Keratinocyte (primary cell): ENCODE measurements around the gene MAP2K4. TPM values are rescaled to one million over a fixed set of nuclear protein-coding genes. Genes with fewer than 3 reads are reported as not detected.

Source experiments
- DNase-seq: peaks from one replicate; pipeline ENCODE4 v3.0.0-alpha.2; 2011; ENCODE audit warnings: low read depth, missing footprints, low spot score
- FAIRE-seq: peaks from 2 replicates; lab custom pipeline; 2011; peaks lifted over from hg19 to GRCh38; lab: Jason Lieb, UNC
- H2AFZ ChIP-seq: 2 replicates; pipeline ENCODE4 v1.6.0; 2012; ENCODE audit warnings: low read length, control low read depth, inconsistent platforms; ENCODE audit not compliant: control insufficient read depth
- H3K27ac ChIP-seq: 2 replicates; pipeline ENCODE4 v1.5.1; 2011; ENCODE audit warnings: low read length; ENCODE audit not compliant: control insufficient read depth, insufficient read depth
- H3K27me3 ChIP-seq: 3 replicates; pipeline ENCODE4 v1.6.0; 2011; ENCODE audit warnings: low read length; ENCODE audit not compliant: control insufficient read depth, insufficient read depth; ENCODE audit errors: extremely low read depth
- H3K36me3 ChIP-seq, 2 experiments: 2 replicates in 1 of 2; 3 replicates in 1 of 2; pipeline ENCODE4 v1.5.1; 2011; ENCODE audit warnings: low read length in 2 of 2, mild to moderate bottlenecking in 1 of 2; ENCODE audit not compliant: control insufficient read depth in 2 of 2, insufficient read depth in 2 of 2; ENCODE audit errors: extremely low read depth in 1 of 2
- H3K4me1 ChIP-seq: 3 replicates; pipeline ENCODE4 v1.5.1; 2011; ENCODE audit warnings: low read length; ENCODE audit not compliant: control insufficient read depth, insufficient read depth; ENCODE audit errors: extremely low read depth
- H3K4me2 ChIP-seq: 3 replicates; pipeline ENCODE4 v1.6.0; 2011; ENCODE audit warnings: low read depth, low read length; ENCODE audit not compliant: control insufficient read depth, insufficient read depth; ENCODE audit errors: extremely low read depth
- H3K4me3 ChIP-seq, 3 experiments: fragments of 200-600 bp in 1 of 3; sonication (generic) in 1 of 3; 2 replicates in 2 of 3; 3 replicates in 1 of 3; pipeline ENCODE4 v1.5.1; 2011 to 2016; ENCODE audit warnings: low read length in 3 of 3, mild to moderate bottlenecking in 3 of 3, control low read depth in 2 of 3, inconsistent platforms in 1 of 3, low read depth in 1 of 3, mixed read lengths in 1 of 3, mixed run types in 1 of 3, moderate library complexity in 1 of 3; ENCODE audit not compliant: control insufficient read depth in 2 of 3, insufficient read depth in 2 of 3; ENCODE audit errors: extremely low read depth in 1 of 3
- H3K79me2 ChIP-seq: 2 replicates; pipeline ENCODE4 v1.6.0; 2012; ENCODE audit warnings: low read length; ENCODE audit not compliant: control insufficient read depth, insufficient read depth
- H3K9ac ChIP-seq: 3 replicates; pipeline ENCODE4 v1.6.0; 2011; ENCODE audit warnings: low read length; ENCODE audit not compliant: control insufficient read depth, insufficient read depth; ENCODE audit errors: extremely low read depth
- H3K9me1 ChIP-seq: 3 replicates; pipeline ENCODE4 v1.6.0; 2011; ENCODE audit warnings: low read length; ENCODE audit not compliant: control insufficient read depth, insufficient read depth; ENCODE audit errors: extremely low read depth
- H3K9me3 ChIP-seq: 2 replicates; pipeline ENCODE4 v1.5.1; 2012; ENCODE audit warnings: low read depth, low read length; ENCODE audit not compliant: control insufficient read depth
- H4K20me1 ChIP-seq: 3 replicates; pipeline ENCODE4 v1.6.0; 2011; ENCODE audit warnings: low read length; ENCODE audit not compliant: control insufficient read depth, insufficient read depth; ENCODE audit errors: extremely low read depth
- EZH2 ChIP-seq: IDR thresholded peaks from one replicate; pipeline ENCODE4 v1.6.1; 2012; ENCODE audit warnings: inconsistent platforms, mild to moderate bottlenecking, low read length, moderate library complexity
- dilution Hi-C: fragments of 300-500 bp; cut with MboI; formaldehyde crosslinking; loops from one replicate; pipeline ENCODE4 v1.7.0; 2020; ENCODE audit warnings: low sequenced_read_pairs; ENCODE audit not compliant: extremely low pct_ligation_motif_present
- polyA plus RNA-seq, 5 experiments: library from polyadenylated mRNA; depleted of rRNA in 3 of 5; stranded (reverse) in 3 of 5; stranded (forward) in 1 of 5; unstranded in 1 of 5; fragments of >200 nt; gene quantifications; 1 replicate in 1 of 5; 2 replicates in 3 of 5; 3 replicates in 1 of 5; pipeline versions ENCODE4 v1.2.1 to v1.2.3, GENCODE V29; 2011 to 2012; ENCODE audit warnings: missing spikeins in 2 of 5, low read depth in 1 of 5, low replicate concordance in 1 of 5
- TF ChIP-seq, protein P1 (sequence below), 3 experiments: IDR thresholded peaks in 1 of 3; conservative IDR thresholded peaks in 1 of 3; optimal IDR thresholded peaks in 1 of 3; 2 replicates in 2 of 3; 3 replicates in 1 of 3; pipeline versions ENCODE3 to v1.5.1; 2011; ENCODE audit warnings: low read length in 3 of 3, mild to moderate bottlenecking in 3 of 3, moderate library complexity in 2 of 3, control low read depth in 1 of 3, inconsistent platforms in 1 of 3; ENCODE audit not compliant: insufficient read depth in 2 of 3; ENCODE audit errors: extremely low read depth in 1 of 3

The MAP2K4 gene
- polyA plus RNA-seq, 1 donor (not counting 4 experiments of a cell fraction or from before 2014, with no cell fraction given), result 37.3 TPM

DNA sequence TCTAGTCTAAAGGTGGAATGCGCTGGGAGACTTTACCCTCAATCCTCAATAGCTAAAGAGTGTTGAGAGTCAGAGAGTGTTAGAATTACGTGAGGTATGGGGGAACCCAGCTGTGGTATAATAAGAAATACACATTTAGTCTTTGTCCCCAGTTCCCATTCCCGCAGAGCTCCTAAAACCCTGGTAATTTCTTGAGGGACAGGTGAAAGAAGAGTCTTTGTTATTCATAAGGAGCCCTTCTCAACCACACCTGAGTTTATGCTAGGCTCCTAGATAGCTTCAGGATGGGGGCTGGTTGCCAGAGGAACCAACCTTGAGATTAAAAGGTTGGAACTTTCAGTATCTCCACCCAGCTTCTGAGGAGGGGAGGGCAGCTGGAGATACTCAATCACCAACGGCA, 29.2 kb upstream of the MAP2K4 start:
- Histone ChIP-seq H3K36me3 (peaks cover 0 to 7% of the 10 kb centered on the region in 2 experiments), H3K27ac (no peak overlapping the region), H2AFZ (no peak overlapping the region), H3K4me2 (no peak overlapping the region), H3K9ac (no peak overlapping the region), H3K9me3 (no peaks in the 10 kb centered on the region), H3K4me3 (no peak overlapping the region), H3K9me1 (no peaks in the 10 kb centered on the region), H3K79me2 (peaks cover 2% of the 10 kb centered on the region), H4K20me1 (no peaks in the 10 kb centered on the region), H3K4me1 (peaks cover 6% of the 10 kb centered on the region), H3K27me3 (no peaks in the 10 kb centered on the region)
- no peak for DNase-seq
- TF ChIP-seq, protein P1, sequence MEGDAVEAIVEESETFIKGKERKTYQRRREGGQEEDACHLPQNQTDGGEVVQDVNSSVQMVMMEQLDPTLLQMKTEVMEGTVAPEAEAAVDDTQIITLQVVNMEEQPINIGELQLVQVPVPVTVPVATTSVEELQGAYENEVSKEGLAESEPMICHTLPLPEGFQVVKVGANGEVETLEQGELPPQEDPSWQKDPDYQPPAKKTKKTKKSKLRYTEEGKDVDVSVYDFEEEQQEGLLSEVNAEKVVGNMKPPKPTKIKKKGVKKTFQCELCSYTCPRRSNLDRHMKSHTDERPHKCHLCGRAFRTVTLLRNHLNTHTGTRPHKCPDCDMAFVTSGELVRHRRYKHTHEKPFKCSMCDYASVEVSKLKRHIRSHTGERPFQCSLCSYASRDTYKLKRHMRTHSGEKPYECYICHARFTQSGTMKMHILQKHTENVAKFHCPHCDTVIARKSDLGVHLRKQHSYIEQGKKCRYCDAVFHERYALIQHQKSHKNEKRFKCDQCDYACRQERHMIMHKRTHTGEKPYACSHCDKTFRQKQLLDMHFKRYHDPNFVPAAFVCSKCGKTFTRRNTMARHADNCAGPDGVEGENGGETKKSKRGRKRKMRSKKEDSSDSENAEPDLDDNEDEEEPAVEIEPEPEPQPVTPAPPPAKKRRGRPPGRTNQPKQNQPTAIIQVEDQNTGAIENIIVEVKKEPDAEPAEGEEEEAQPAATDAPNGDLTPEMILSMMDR (optimal IDR thresholded peaks at IDR 0.05 in 1 of 3, IDR thresholded peaks at IDR 0.05 in 1 of 3, conservative IDR thresholded peaks at IDR 0.05 in 1 of 3; ENCODE audit: extremely low read depth in 1 of 3, insufficient read depth in 2 of 3, low read length in 3 of 3), result no peak
- TF ChIP-seq EZH2, result no peak
- dilution Hi-C loops, result no loop called here
- no peak for FAIRE-seq

- Histone ChIP-seq H4K20me1 (no peaks in the 10 kb centered on the region), H3K9ac (peak overlapping the region; percentile 84), H3K27ac (peak overlapping the region; percentile 78), H2AFZ (peak overlapping the region; percentile 72), H3K36me3 (peaks cover 0 to 2% of the 10 kb centered on the region in 2 experiments), H3K4me2 (peak overlapping the region; percentile 90), H3K9me1 (no peaks in the 10 kb centered on the region), H3K9me3 (no peaks in the 10 kb centered on the region), H3K4me3 (peak overlapping the region; percentile 78 to 88 (median 86)), H3K27me3 (no peaks in the 10 kb centered on the region), H3K4me1 (peaks cover 6% of the 10 kb centered on the region), H3K79me2 (peaks cover 2% of the 10 kb centered on the region)
- FAIRE-seq (no peak), DNase-seq (no peak)
- dilution Hi-C loops, result no loop called here
- no peak for TF ChIP-seq EZH2
- TF ChIP-seq, protein P1 (optimal IDR thresholded peaks at IDR 0.05 in 1 of 3, IDR thresholded peaks at IDR 0.05 in 1 of 3, conservative IDR thresholded peaks at IDR 0.05 in 1 of 3; ENCODE audit: extremely low read depth in 1 of 3, insufficient read depth in 2 of 3, low read length in 3 of 3), result peak in 2 of 3 experiments; percentile 2 to 7
Observed at GRCh38 chr17:11996722-11997146, 23.9 kb upstream of the MAP2K4 start.
